HL-60 (cell line): ENCODE results near the gene ZNF282.

Experiments used
- DNase-seq, 2 experiments: peaks; one replicate each; pipeline ENCODE4 v3.0.0-alpha.2; 2010 to 2020; ENCODE audit warnings: low read depth in 1 of 2, low spot score in 1 of 2
- H3K27ac ChIP-seq: fragments of 250-450 bp; sonication (Bioruptor Pico); replicated peaks from 2 replicates; pipeline ENCODE4 v1.5.1; 2020; ENCODE audit warnings: mild to moderate bottlenecking, moderate library complexity
- H3K27me3 ChIP-seq: fragments of 250-450 bp; sonication (Bioruptor Pico); 2 replicates; pipeline ENCODE4 v1.5.1; 2021; ENCODE audit warnings: mild to moderate bottlenecking, moderate library complexity; ENCODE audit not compliant: insufficient read depth, poor library complexity, severe bottlenecking
- H3K4me3 ChIP-seq: replicated peaks from 2 replicates; pipeline ENCODE4 v1.5.1; 2011; ENCODE audit warnings: mild to moderate bottlenecking, control low read depth, low read length; ENCODE audit not compliant: insufficient read depth
- GABPA ChIP-seq: IDR thresholded peaks from 2 replicates; pipeline ENCODE4 v1.6.1; 2012; ENCODE audit warnings: low read depth
- POLR2AphosphoS5 ChIP-seq: IDR thresholded peaks from 2 replicates; pipeline ENCODE4 v1.6.1; 2012; ENCODE audit warnings: low read depth
- SPI1 ChIP-seq: IDR thresholded peaks from 2 replicates; pipeline ENCODE4 v1.6.1; 2012; ENCODE audit warnings: low read depth, mild to moderate bottlenecking, borderline replicate concordance
- TF ChIP-seq, protein P1 (sequence below): IDR thresholded peaks from 2 replicates; pipeline ENCODE4 v1.6.1; 2012; ENCODE audit warnings: low read depth; ENCODE audit not compliant: insufficient replicate concordance
- TF ChIP-seq, protein P2 (sequence below): IDR thresholded peaks from one replicate; pipeline ENCODE4 v1.5.1; 2011; ENCODE audit warnings: low read length, control low read depth, inconsistent platforms; ENCODE audit not compliant: insufficient read depth

The ZNF282 gene

DNA sequence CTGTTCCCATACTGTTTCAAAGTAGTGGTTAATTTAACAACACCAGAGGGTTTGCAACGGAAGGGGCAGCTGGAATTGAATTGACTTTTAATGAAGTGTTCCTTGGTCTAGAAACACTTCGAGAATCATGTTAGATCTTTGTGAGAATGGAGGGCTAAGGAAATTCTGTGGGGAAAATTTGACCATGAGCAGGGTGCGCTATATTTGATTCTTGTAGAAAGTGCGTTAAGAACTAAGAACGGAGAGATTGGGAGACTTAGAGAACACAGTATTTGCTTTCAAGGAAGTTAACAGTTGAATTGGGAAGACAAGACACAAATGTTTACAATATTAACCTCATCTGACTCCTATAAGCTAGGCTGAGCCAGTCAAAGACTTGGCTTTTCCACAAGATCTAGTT is 45.3 kb downstream of the ZNF282 start:
- no peak overlapping the region for H3K27ac ChIP-seq

DNA sequence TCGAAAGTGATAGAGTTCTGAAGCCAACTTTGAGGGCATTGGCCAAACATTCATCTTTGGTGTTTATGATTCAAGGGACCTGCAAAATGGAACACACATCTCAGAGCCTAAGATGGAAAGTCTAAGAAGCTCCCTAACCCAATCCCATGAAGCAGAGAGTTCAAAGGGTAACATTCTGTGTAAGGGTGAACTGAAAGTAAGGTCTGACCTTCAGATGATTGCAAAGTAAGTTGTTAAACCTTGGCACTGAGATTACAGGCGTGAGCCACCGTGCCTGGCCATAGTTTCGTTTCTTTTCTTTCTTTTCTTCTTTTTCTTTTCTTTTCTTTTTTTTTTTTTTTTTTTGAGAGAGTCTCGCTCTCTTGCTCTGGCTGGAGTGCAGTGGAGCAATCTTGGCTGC is 46.4 kb downstream of the ZNF282 start:
- no peak overlapping the region for H3K27ac ChIP-seq
- H3K4me3 ChIP-seq = no peak overlapping the region
- H3K27me3 ChIP-seq = no peaks in the 10 kb centered on the region
- TF ChIP-seq SPI1 (no peak), POLR2AphosphoS5 (no peak), GABPA (no peak)
- TF ChIP-seq, protein P1, sequence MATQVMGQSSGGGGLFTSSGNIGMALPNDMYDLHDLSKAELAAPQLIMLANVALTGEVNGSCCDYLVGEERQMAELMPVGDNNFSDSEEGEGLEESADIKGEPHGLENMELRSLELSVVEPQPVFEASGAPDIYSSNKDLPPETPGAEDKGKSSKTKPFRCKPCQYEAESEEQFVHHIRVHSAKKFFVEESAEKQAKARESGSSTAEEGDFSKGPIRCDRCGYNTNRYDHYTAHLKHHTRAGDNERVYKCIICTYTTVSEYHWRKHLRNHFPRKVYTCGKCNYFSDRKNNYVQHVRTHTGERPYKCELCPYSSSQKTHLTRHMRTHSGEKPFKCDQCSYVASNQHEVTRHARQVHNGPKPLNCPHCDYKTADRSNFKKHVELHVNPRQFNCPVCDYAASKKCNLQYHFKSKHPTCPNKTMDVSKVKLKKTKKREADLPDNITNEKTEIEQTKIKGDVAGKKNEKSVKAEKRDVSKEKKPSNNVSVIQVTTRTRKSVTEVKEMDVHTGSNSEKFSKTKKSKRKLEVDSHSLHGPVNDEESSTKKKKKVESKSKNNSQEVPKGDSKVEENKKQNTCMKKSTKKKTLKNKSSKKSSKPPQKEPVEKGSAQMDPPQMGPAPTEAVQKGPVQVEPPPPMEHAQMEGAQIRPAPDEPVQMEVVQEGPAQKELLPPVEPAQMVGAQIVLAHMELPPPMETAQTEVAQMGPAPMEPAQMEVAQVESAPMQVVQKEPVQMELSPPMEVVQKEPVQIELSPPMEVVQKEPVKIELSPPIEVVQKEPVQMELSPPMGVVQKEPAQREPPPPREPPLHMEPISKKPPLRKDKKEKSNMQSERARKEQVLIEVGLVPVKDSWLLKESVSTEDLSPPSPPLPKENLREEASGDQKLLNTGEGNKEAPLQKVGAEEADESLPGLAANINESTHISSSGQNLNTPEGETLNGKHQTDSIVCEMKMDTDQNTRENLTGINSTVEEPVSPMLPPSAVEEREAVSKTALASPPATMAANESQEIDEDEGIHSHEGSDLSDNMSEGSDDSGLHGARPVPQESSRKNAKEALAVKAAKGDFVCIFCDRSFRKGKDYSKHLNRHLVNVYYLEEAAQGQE = no peak
- TF ChIP-seq, protein P2, sequence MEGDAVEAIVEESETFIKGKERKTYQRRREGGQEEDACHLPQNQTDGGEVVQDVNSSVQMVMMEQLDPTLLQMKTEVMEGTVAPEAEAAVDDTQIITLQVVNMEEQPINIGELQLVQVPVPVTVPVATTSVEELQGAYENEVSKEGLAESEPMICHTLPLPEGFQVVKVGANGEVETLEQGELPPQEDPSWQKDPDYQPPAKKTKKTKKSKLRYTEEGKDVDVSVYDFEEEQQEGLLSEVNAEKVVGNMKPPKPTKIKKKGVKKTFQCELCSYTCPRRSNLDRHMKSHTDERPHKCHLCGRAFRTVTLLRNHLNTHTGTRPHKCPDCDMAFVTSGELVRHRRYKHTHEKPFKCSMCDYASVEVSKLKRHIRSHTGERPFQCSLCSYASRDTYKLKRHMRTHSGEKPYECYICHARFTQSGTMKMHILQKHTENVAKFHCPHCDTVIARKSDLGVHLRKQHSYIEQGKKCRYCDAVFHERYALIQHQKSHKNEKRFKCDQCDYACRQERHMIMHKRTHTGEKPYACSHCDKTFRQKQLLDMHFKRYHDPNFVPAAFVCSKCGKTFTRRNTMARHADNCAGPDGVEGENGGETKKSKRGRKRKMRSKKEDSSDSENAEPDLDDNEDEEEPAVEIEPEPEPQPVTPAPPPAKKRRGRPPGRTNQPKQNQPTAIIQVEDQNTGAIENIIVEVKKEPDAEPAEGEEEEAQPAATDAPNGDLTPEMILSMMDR = no peak
- DNase-seq = no peak

More for the DNA sequence above, 45.3 kb downstream of the ZNF282 start:
- no peaks in the 10 kb centered on the region for H3K27me3 ChIP-seq
- peak overlapping the region; percentile 84 for H3K4me3 ChIP-seq
- TF ChIP-seq, protein P2 = no peak
- TF ChIP-seq POLR2AphosphoS5 = no peak
- TF ChIP-seq GABPA = no peak
- TF ChIP-seq, protein P1 = no peak
- TF ChIP-seq SPI1 = no peak
- DNase-seq = no peak

DNA sequence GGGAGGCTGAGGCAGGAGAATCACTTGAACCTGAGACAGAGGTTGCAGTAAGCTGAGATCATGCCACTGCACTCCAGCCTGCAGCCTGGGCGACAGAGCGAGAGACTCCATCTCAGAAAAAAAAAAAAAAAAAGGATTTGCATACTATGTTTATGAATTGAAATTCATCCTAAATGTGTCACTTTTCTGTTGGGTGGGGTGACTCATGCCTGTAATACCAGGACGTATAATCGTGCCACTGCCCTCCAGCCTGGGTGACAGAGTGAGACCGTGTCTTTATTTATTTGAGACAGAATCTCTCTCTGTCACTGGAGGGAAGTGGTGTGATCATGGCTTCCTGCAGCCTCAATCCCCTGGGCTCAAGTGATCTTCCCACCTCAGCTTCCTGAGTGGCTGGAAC is 49.9 kb downstream of the ZNF282 start:
- no peaks in the 10 kb centered on the region for H3K27me3 ChIP-seq
- H3K4me3 ChIP-seq = no peak overlapping the region
- TF ChIP-seq GABPA (no peak), POLR2AphosphoS5 (no peak), SPI1 (no peak)
- TF ChIP-seq, protein P2 = no peak
- TF ChIP-seq, protein P1 = no peak
- DNase-seq = no peak
- no peak overlapping the region for H3K27ac ChIP-seq
